ENCODE measurements around the gene STX2.

GRCh38 chr12:130754234-130754901 is 84.7 kb downstream of the STX2 start:
- TF ChIP-seq TAF1 (IDR thresholded peaks at IDR 0.05; ENCODE audit: borderline replicate concordance, low read depth, low read length) (no peak), POLR2A (IDR thresholded peaks at IDR 0.05; ENCODE audit: low read depth, low read length) (no peak)
